Measurements from ENCODE around the gene AIRE.
"Not testable (repeated sequence)": the region's sequence is repeated elsewhere in the genome, so short reads cannot be mapped to it uniquely, and the experiment has no call there.

Gene AIRE

DNA sequence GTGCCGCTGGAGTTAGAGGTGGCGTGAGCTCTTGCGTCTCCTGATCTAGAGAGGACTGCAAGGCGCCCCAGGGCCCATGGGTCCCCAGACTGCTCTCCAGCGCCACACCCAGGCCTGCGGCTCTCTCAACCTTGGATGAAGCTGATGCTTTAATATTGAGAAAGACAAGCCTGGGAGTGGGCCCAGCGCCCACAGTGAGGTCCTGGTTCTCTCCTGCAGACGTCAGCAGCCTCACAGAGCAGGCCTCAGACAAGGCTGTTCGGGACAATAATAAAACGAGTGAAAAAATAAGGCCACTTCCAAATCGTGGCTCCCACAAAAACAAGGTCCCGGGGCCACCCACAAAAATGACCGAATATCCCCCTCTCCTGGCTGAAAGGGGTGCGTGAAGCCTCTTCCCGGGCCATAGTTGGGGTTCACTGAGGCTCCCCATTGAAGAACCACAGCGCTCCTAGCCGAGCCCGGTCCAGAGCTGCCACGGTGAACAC is 18.0 kb upstream of the AIRE start:
- no peak for DNase-seq (ENCODE audit: low read depth)

GRCh38 chr21:44269090-44269489 is 16.6 kb upstream of the AIRE start:
- no peak for DNase-seq (ENCODE audit: low read depth)

DNA sequence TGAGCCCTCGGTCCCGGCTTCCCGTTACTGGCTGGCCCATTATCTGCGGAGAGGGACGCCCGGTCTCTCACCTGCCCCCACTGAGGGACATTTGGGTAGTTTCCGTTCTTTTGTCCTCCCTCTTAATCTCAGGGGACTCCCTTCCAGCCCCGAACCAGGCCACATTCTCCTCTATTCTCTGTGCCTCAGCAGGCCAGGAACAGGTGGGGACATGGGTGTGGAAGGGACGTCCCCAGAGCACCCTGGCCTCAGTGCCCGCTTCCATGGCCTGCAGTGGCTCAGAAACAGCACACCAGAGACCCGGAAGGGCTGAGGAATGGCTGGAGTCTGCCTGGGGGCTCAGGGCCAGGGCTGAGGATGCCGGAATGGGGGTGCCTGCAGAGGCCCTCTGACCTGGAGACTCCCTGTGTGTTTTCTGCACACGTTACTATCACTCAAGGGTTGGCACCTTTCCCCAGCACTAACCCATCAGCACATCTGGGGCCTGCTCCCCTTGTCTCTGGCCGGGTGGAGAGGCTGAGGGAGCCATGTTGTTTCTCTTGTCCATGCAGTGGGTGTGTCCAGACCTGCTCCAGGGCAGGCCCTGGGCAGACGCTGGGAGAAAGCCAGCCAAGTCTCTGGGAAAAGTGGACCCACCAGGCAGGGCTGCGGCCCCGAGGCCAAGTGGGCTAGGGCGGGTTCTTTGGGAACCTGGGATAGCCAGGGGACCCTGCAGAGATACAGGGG is 14.0 kb upstream of the AIRE start:
- no peak for DNase-seq (ENCODE audit: low read depth)

- no peak for DNase-seq (ENCODE audit: low read depth)
Observed at GRCh38 chr21:44272284-44272858, 13.3 kb upstream of the AIRE start.

DNA sequence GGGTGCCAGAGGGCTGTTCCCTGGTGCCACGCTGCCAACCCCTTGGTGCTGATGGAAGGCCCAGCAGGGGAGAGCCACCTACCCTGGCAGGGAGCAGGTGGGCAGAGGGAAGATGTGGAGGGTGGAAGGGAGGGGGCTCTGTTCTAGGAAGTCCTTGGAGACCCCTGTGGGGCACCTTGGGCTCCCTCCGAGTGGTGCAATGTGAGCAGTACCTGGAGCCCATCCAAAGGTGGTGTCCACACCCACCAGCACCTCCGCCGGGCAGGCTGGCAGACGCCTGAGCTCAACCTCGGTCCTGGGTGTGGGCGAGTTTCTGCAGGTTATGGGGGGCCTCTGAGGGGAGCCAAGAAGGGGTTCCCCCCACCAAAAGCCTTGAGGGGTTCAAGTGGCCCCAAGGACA is 12.6 kb upstream of the AIRE start:
- DNase-seq (ENCODE audit: low read depth): no peak

- DNase-seq (ENCODE audit: low read depth): no peak
Observed at GRCh38 chr21:44275041-44275440, 10.6 kb upstream of the AIRE start.

DNA sequence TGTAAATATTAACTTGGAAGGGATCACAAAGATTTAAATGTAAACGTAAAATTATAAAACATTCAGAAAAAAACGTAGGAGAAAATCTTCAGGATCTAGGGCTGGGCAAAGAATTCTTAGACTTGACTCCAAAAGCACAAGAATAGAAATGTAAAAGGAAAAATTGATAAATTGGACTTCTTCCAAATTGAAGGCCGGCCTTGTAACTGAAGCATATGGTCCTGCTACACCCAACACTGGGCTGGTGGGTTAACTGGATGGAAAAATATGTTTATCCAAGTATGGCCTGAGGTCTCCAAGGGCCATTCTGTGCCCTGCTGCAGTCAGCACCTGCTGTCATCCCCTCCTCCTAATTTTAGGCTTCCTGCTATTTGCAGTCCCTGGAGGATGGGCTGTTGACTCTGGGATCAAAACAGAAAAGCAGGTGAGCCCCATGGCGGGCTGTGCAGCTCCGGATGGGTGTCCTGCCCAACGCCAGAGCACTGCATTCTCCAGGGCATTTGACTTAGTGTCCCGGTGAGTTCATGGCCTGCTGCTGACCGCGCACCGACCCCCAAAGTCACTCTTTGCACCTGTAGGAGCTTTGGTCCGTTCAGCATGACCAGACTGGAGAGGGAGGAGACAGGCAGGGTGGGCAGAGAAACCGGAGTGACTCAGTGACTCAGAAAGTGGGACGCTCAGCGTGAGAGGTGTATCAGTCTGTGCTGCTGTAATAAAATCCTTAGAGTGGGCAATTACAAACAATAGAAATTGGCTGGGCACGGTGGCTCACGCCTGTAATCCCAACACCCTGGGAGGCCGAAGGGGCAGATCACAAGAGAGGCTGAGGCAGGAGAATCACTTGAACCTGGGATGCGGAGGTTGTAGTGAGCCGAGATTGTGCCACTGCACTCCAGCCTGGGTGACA is 6.1 kb upstream of the AIRE start:
- no peak for DNase-seq (ENCODE audit: low read depth)

DNA sequence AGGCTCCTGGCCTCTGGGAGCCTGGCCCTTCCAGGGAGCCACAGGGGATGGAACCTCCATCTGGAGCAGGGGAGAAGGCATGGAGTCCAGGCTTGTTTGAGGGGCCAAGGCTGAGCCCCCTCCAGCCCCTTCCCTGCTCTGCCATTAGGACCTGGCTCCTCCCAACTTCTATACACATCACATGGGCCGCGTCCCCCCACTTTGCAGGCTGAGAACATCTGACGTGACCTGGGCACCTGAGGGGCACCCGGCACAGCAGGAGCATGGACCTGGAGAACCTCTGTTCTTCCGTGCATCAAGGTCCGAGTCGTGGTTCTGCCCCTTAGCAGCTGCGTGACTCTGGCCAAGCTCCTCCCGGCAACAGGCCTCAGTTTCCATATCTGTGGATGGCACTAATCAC is 3.9 kb upstream of the AIRE start:
- no peak for DNase-seq (ENCODE audit: low read depth)

DNA sequence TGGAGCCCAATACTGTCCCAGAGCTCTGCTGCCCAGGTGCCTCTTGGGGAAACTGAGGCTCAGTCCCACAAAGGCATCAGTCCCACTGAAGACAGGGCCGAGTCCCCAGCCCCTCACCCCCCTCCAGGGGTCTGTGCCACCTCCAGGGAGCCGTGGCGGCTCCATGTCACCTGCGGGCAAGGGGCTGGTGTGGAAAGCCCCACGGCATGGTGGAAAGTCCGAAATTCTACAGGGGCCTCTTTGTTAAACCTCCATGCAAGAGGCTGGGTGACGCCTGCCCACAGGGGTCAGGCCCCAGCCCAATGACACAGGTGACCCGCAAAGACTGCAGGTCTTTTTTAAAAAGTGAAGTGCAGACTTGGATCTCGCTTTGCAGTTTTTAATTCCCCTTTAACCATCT is 3.3 kb upstream of the AIRE start:
- DNase-seq (ENCODE audit: low read depth): no peak

DNA sequence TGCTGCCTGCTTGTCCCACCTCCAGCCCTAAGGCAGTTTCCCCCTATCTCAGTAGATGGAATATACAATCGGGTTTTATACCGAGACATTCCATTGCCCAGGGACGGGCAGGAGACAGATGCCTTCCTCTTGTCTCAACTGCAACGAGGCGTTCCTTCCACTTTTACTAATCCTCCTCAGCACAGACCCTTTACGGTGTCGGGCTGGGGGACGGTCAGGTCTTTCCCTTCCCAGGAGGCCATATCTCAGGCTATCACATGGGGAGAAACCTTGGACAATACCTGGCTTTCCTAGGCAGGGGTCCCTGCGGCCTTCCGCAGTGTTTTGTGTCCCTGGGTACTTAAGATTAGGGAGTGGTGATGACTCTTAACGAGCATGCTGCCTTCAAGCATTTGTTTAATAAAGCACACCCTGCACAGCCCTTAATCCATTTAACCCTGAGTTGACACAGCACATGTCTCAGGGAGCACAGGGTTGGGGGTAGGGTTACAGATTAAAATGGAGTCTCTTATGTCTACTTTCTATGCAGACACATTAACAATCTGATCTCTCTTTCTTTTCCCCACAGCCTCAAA is 2.4 kb upstream of the AIRE start:
- not testable (repeated sequence) for DNase-seq (ENCODE audit: low read depth)

DNA sequence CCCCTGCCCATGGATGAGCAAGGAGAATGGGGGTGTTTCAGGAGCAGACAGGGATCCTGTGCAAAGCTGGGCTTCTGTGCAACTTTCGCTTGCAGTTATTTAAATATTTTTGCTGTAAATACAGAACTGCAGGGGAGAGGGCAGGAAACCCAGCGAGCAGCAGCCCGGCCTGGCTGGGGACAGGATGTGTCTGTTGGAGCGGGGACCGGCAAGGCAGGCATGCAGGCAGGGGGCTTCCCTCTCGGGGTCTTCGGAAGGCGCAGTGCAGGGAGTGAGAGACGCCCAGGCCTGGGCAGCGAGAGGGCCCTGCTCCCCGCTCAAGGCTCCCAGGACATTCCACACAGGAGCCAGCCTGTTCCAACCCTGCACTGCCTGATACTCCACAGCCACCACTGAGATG is 1.7 kb upstream of the AIRE start:
- DNase-seq (ENCODE audit: low read depth): no peak

GRCh38 chr21:44286086-44286715 is 525 bp downstream of the AIRE start:
- DNase-seq (ENCODE audit: low read depth): no peak

DNA sequence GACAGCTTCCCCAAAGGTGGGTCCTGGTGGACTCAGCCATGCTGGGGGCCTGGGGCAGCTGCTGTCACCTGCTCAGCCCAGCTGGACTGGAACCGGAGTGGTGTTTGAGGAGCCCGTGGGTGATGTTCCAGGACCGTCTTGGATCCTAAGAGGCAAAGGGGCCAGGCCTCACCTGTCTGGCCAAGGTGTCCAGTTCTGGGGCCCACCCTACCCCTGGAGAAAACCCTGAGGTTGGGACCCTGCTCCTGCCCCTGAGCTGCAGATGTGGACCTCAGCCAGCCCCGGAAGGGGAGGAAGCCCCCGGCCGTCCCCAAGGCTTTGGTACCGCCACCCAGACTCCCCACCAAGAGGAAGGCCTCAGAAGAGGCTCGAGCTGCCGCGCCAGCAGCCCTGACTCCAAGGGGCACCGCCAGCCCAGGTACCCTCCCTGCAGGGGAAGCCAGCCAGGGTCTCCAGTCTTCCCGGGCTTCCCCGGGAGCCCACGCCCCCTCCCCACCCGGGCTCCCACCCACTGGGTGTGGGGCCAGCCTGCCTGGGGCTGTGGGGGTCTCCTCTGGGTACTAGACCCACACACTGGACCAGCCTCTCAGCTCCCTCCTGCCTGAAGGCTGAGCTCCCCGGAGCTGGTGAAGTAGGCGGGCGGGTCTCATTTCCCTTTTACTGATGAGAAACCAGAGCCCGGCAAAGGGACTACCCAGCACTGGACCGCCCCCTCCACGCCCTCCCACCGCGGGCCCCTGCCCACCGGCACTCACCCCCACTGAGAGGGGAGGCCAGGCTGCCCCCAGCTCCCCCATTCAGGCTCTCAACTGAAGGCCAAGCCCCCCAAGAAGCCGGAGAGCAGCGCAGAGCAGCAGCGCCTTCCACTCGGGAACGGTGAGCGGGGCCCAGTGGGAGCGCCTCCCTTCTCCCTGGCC is 1.3 kb downstream of the AIRE start:
- no peak for DNase-seq (ENCODE audit: low read depth)

- no peak for DNase-seq (ENCODE audit: low read depth)
Observed at GRCh38 chr21:44288251-44289110, 2.8 kb downstream of the AIRE start.

DNA sequence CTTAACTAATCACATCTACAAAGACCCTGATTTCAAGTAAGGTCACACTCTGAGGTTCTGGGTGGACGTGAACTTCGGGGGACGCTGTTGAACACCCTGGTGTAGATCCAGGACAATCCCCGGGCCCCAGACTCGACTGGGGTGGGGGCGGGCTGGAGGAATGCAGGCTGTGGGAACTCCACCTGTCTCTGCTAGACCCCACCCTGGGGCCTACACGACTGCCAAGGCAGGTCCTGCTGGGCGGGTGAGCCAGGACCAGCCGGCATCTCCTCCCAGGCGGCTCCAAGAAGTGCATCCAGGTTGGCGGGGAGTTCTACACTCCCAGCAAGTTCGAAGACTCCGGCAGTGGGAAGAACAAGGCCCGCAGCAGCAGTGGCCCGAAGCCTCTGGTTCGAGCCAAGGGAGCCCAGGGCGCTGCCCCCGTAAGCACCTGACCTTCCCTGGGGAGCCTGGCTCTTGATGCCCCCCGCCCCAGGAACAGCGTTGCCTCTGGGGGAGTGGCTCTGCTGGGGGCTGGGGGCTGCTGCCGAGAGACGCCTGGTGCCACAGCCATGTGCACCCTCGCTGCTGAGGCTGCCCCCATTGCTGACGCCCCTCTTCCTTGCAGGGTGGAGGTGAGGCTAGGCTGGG is 3.8 kb downstream of the AIRE start:
- DNase-seq (ENCODE audit: low read depth): no peak

DNA sequence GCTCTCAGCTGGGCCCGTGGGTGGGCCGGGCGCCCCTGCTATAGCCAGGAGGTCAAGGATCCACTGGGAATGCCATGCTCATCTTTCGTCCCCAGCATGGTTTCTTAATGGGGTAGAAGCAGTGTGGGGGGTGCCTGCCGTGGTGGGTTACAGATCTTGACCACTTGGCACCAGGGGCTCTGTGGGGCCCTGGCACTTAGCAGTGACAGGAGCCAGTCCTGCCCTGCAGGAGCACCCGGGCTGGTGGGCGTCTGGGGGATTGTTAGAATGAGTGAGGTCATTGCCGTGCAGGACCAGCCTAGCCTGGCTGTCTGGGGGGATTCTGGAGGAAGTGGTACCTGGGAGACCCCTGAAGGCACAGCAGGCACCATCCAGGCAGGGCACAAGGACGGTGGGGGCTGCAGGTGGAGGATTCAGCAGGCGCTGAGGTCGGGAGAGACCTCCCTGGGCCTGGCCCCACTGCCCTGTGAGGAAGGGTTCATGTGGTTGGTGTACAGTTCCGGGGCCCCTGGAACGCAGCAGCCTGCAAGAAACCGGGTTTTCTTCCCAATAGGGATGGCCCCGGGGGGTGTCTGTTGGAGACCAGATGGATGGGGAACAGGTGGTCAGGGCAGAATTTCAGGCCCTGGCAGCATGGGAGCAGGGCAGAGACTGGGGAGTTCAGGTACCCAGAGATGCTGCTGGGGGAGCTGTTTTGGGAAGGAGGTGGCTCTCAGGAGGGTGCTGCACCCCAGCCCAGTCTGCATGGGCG is 4.8 kb downstream of the AIRE start:
- no peak for DNase-seq (ENCODE audit: low read depth)

DNA sequence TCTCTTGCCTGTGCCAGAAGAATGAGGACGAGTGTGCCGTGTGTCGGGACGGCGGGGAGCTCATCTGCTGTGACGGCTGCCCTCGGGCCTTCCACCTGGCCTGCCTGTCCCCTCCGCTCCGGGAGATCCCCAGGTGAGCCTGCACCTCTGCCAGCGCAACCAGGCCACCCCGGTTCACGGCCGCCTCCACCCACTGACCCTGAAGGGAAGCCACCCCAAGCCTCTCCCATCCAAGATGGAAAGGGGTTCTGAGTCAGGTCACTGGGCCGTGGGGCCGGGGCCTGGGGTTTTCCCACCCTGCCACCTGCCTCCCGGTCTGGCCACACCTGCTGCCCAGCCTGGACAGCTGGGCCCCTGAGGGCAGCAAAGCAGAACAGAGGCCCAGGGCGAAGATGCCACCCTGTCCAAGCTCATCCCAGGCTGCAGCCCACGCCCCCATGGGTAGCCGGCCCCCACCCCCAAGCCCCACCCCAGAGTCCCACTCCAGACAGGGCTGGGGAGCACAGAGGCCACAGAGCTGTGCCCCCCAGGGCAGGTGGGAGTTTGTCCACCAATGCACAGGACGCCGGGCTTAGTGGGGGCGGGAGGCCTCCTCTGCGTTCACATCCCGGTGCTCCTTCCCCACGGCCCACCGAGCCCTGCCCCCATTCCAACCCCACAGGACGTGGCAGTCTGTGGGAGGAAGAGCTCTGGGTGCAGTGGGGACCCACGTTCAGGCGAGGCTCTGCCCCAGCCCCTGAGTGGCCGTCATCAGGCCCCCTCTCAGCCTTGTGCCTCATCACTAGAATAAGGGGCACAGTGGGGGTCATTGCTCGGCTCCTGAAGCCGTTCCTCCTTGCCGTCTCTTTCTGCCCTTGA is 5.6 kb downstream of the AIRE start:
- no peak for DNase-seq (ENCODE audit: low read depth)
